GM21717 (cell line): ENCODE results near the gene LILRA5.
"Not testable (repeated sequence)": the region's sequence is repeated elsewhere in the genome, so short reads cannot be mapped to it uniquely, and the experiment has no call there.

Experiments
- ATAC-seq: cut with Tn5 transposase; IDR thresholded peaks from one replicate; pipeline ENCODE4 v1.9.1; 2021; ENCODE audit warnings: mild to moderate bottlenecking, moderate library complexity; ENCODE audit not compliant: unreplicated experiment

LILRA5 gene

GRCh38 chr19:54307389-54308020, 5.5 kb downstream of the LILRA5 start:
- ATAC-seq, result no peak

DNA sequence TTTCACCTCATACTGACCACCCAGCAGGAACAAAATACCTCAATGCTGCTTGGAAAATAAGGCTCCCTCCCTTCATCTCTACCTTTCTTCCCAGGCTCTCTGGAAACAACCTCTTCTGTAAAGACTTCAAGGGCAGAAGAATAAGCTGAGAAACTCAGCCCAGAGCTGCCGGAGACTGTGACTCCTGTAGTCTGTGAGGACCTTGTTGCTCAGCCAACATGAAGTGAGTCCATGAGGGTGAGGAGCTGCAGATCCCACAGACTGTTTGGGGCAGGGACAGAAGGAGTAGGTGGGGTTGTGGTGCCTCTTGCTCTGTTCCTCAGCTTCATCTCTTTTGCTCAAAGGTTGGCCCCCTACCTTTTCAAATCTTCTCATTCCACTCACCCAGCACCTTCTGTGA, 7.8 kb downstream of the LILRA5 start:
- no peak for ATAC-seq

DNA sequence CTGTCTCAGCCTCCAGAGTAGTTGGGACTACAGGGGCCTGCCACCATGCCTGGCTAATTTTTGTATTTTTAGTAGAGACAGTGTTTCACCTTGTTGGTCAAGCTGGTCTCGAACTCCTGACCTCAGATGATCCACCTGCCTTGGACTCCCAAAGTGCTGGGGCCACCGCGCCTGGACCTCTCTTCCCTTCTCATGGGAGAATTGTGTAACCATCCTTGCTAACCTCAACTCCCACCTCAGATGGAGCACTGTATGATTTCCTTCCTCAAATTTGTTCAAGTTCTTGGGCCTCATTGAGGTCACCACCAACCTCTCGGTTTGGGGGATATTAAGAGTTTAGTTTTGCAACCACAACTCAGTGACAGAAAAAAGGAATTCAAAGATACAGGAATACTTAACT, 10.7 kb downstream of the LILRA5 start:
- no peak for ATAC-seq

GRCh38 chr19:54299515-54299914, 13.5 kb downstream of the LILRA5 start:
- no peak for ATAC-seq

DNA sequence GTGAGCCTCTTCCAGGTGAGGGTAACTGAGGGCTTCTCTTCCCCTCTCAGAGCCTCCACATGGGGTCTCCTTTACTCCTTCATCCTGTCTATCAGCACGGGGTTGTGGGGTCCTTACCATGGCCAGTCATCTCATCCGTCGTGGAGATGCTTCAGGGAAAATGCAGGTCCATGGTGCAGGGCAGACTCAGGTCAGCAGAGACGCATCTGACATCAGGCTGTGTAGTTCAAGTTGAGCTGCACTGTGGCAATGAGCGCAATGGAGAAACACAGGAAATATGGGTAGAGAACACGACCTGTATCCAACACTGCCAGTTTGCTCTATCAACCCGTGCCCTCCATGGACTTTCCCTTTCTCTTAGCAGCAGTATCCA, 13.9 kb downstream of the LILRA5 start:
- no peak for ATAC-seq

GRCh38 chr19:54298357-54299125, 14.4 kb downstream of the LILRA5 start:
- no peak for ATAC-seq

DNA sequence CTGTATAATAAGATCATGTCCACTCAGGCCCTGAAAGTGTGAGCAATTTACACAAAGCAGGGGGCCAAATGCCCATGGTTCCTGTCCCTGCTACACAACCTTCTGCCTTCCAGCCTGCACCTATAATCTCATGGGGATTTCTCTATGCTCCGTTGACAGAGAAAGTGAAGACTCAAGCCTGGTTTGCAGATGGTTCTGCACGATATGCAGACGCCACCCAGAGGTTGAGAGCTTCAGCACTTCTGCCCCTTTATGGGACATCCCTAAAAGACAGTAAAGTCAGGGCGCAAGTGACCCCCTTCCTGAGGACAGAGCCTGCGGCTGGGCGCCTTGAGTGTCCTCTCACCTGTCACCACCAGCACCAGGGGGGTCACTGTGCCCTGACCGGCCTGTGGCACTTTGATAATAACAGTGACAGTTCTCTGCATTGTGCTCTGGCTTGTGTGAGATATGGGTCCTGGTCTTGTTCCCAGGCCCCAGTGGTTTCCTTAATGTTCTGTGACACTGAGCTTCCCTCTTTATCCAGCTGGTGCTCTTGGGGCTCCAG, 15.1 kb downstream of the LILRA5 start:
- no peak for ATAC-seq

DNA sequence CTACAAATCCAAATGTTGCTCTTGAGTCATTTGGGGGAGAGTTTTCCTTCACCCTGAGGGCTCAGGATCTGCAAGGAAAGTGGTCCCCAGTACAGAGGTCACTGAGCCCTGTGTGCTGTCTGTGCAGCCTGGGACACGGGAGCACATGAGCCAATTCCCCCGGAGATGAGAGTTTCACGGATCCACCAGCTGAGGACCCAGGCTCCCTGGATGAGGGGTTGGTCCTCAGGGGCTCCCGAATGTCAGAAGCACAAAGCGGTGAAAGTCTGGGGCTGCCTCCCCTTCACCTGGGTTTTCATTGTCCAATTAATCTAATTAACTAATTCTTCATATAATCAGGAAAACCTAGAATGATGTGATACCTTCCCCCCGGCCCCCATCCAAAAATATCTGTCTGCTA, 18.4 kb downstream of the LILRA5 start:
- ATAC-seq, result no peak

- ATAC-seq, result not testable (repeated sequence)
Observed at GRCh38 chr19:54289160-54289559, 23.8 kb downstream of the LILRA5 start.

DNA sequence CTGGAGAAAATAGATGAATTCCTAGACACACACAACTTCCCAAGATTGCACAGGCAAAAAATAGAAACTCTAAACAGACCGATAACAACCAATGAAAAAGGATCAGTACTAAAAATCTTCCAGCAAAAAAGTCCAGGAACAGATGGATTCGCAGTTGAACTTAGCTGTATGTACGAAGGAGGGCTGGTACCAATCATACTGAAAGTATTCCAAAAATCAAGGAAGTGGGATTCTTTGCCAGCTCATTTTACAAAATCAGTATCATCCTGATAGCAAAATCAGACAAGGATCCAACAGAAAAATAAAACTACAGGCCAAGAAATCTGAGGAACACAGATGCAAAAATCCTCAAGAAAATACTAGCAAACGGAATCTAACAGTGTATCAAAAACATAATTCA, 25.5 kb downstream of the LILRA5 start:
- ATAC-seq, result no peak

- ATAC-seq, result not testable (repeated sequence)
Observed at GRCh38 chr19:54286283-54286682, 26.7 kb downstream of the LILRA5 start.

DNA sequence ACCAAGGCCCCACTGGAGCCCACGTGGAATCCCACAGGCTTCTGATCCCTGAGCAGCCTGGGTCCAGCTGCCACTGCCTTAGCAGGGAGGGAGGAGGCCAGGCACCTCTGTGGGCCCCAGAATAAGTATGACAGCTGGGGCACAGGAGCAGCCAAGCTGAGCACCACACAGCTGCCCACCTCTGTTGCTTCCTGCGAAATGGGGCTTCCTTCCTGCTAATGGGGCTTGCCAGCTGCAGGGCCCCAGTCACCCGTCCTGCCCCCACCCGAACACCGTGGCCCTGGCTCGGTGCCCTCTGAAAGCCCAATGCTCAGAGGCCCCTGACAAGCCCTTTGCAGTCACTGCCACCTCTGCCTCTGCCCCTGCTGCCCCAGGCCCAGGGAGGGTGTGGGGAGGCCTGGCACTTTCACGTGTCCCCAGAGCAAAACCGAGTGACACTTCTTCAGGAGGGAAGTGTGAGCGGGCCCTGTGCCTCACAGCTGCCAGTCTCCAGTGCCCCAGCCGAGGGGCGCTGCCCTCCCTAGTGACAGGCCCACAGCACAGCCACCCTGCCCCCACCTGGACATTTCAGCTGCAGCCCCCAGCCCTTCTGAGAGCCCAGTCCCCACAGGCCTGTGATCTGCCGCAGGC, 27.4 kb downstream of the LILRA5 start:
- ATAC-seq, result not testable (repeated sequence)

DNA sequence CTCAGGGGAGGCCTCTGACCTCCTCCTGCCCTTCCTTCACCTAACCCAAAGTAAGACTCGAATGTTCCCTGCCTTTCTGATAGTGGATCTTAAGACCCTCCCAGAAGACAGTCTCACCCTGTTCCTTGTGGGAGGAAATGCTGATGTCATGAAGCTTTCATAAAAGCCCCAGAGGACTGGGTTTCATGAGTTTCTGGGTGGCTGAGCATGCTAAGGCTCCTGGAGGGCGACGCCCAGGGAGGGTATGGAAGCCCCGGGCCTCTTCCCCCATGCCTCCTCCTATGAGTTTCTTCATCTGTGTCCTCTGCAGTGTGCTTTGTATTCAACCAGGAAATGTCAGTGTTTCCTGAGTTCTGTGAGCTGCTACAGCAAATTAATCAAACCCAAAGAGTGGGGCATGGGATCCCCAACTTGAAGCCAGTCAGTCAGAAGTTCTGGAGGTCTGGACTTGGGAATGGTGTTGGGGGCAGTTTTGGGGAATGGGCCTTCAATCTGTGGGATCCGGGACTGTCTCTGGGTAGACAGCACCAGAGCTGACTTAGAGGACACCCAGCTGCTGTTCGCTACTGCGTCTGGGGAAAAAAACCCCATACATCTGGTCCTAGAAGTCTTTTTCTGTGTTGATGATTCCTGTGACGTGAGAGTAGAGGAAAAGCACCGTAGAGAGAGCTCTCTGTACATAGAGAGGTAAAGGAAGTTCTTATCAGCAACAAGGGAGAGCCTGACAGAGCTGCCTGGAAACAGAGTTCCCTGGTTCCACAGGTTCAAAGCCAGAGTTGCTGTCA, 30.1 kb downstream of the LILRA5 start:
- ATAC-seq, result no peak

DNA sequence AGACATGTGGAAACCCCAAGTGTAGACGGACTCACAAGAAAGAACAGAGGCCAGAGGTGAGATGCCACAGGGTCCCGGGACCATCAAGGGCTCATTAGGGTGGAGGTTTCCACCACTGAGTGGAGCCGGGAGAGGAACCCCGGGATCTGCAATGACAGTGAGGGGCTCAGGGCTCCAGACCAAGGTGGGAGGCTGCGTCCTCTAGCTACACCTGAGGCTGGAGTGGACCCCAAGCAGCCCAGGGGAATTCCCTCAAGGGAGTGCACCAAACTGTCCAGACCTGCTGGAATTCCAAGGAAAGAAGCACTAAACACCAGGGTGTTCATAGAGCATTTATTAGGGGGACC, 31.3 kb downstream of the LILRA5 start:
- not testable (repeated sequence) for ATAC-seq

DNA sequence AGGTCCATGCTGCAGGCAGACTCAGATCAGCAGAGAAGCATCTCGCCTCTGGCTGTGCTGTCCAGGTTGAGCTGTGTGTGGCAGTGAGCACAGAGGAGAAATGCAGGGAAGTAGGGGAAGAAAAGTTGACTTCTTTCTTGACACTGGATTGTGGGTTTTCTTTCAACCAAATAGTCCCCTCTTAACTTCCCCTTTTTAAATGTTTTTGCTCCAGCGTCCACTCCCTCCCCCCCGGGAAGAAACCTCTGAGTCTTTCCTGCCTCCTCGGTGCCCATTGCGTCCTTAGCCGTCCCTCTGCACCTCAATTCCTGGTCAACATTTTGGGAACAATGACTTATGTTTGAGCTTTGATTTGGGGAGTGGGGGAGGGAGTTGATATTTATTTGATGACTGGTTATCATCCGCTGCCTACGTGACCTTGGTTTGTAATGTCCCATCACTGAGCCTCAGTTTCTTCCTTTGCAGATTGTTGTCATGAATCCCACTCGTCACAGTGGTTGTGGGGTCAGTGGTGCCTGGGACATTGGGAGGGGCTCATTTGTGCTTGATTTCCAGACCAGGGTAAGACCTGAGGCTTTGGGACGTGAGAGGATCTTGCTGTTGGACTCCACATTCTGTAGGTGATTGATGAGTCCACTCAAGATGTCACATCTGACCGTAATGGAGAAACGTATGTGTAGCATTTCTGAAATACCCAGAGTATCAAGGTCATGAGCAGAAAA, 31.8 kb downstream of the LILRA5 start, which contains the start of gene LILRB2:
Gene LILRB2, minus strand, starts transcription at position 104 of the 722 bp plus-strand sequence. CDS start 614 bp downstream, outside the sequence.
- no peak for ATAC-seq

GRCh38 chr19:54280441-54280840, 32.5 kb downstream of the LILRA5 start:
- not testable (repeated sequence) for ATAC-seq

GRCh38 chr19:54280025-54280424, 32.9 kb downstream of the LILRA5 start:
- not testable (repeated sequence) for ATAC-seq

GRCh38 chr19:54279406-54279962, 33.5 kb downstream of the LILRA5 start:
- ATAC-seq, result no peak

DNA sequence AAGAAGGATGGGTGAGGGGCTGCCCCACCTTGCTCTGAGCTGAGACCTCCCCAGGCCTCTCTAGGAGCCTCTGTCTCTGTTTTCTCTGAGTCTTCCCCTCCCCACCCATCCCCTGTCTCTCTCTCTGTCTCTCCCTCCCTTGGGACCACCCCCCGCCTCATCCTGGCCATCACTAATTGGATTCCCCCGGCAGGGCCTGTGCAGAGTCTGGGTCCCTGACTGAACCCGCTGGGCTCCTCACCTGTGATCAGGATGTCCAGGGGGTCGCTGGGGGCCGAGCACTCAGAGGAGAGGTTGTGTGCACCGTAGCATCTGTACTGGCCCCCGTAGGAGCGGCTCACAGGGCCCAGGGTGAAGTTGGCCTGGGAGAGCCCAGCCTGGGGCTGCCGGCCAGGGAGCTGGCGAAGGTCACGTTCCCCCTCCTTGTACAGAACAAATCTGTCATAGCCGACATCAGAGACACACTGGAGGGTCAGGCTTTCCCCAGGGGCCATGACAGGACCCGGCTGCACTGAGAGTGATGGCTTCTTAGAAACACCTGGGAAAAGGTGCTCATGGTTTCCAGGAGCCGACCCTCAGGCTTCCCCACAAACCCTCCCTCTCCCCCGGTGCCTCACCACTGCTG, 34.3 kb downstream of the LILRA5 start:
- ATAC-seq, result not testable (repeated sequence)

DNA sequence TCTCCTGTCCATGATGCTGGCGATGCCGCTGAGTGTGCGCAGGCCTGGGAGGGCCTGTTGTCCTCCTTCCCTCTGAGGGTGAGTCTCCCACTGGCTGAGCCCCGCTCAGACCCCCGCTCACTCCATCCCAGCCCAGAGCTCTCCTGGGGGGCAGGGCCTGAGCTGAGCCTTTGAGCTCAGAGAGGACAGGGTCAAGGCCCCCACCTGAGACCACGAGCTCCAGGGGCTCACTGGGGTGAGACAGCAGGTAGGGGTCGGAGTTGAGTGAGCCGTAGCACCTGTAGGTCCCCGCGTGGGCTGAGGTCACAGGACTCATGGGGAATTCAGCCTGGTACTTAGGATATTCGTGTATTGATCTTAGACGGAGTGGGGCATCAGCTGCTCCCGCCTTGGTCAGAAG, 34.9 kb downstream of the LILRA5 start:
- ATAC-seq, result not testable (repeated sequence)
